GM21526 (cell line): ENCODE data around the gene HAO2.
"Not testable (repeated sequence)": the region's sequence is repeated elsewhere in the genome, so short reads cannot be mapped to it uniquely, and the experiment has no call there.

Experiments used
- ATAC-seq: cut with Tn5 transposase; IDR thresholded peaks from one replicate; pipeline ENCODE4 v1.9.1; 2021; ENCODE audit warnings: moderate library complexity; ENCODE audit not compliant: unreplicated experiment, low FRiP score

HAO2 gene

GRCh38 chr1:119368554-119368953, at the start of gene HAO2:
Gene HAO2 (plus strand): TSS chr1:119368785. CDS start chr1:119381086, 12,301 bp downstream.
- ATAC-seq, result no peak

GRCh38 chr1:119320100-119320499, 48.5 kb upstream of the HAO2 start:
- no peak for ATAC-seq

DNA sequence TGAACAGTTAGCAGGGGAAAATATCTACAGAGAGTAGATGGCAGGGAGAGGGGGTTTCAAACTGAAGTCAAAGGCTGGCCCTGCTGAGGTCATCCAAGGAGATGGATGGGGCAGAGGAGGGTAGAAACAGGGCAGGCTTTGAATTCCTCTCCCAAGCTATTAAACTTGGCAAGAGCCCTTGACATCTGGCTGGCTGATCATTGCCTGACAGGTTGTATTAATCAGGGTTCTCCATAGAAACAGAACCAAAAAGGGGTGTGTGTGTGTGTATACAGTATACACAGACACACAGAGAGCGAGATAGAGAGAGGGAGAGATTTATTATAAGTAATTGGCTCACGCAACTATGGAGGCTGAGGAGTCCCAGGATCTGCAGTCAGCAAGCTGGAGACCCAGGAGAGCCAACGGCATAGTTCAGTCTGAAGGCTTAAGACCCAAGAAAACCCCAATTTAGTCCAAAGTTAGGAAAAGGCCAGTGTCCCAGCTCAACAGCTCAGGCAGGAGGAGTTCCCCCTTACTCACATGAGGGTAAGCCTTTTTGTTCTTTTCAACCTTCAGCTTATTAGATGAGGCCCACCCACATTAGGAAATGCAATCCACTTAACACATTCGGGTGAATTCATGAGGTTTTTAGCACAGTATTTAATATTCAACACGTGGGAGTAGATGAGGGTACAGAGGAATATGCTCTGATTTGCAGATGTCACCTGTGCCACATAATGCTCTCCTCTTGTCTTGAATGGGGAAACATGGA, 46.7 kb upstream of the HAO2 start:
- no peak for ATAC-seq

DNA sequence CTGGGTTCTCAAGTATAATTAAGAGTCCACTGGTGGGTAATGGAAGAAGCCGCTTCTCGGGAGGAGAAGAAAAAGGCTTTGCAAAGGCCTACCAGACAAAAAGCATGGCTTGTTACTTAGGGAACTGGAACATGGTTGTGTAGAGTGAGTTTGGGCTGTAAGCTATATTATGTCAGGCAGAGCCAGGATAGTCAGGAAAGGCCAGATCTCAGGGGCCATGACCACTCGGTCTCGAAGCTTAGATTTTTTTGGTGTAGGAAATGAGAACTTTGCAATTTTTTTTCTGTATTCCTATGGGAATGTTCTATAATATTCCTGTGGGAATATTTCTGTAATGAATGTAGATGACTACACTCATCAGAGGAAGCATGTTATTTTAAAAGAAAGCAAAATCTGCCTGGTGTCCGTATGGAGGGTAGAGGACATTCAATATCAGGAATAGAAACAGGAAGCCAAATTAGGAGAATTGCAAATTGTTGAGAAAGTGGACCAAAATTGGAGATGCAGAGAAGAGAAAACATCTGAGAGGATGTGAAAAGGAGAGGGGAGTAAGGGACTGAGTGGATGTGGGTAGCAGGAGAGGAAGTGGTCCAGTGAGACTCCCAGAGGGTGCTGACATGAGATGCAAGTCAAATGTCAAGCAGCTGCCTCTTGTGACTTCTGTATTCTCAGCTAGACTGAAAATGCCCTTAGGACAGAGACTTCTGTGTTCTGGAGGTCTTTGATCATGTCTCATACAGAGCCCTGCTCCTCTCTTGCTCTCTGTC, 45.2 kb upstream of the HAO2 start:
- ATAC-seq, result peak; percentile 77

DNA sequence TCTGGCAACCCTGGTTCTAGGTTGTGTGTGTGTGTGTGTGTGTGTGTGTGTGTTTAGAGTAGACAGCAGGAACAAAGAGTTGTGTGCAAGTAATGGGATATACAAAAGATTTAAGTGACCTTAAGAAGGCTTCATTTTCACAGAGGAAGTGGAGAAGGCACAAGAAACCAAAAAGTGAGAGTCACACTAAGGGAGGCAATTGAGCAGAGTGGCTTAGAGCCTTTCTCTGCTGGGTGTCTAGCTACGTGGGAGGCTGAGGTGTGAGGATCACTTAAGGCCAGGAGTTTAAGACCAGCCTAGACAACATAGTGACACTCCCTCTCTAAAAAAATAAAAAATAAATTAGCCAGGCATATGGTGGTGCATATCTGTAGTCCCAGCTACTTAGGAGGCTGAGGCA, 44.4 kb upstream of the HAO2 start:
- ATAC-seq, result no peak

GRCh38 chr1:119326251-119326650, 42.3 kb upstream of the HAO2 start:
- no peak for ATAC-seq

DNA sequence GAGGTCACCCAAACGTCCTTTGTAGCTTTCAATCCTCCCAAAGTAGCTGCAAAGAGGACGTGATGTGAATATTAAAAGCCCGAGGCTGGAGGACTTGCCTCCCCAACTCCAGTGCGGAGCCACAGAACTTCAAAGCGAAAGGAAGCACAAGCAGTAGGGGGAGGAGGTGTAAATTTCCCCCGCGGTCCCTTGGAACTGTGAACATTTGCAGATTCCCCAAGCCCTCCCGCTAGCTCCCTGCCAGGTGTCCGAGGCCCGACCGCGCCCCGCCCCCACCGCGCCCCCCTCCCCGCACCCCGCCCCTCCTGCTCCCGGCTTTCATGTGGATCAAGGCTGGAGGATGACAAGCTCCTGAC, 41.5 kb upstream of the HAO2 start:
- ATAC-seq, result no peak

- ATAC-seq, result no peak
Observed at GRCh38 chr1:119327450-119328155, 41.0 kb upstream of the HAO2 start.

GRCh38 chr1:119329541-119330461, 38.8 kb upstream of the HAO2 start:
- no peak for ATAC-seq

- no peak for ATAC-seq
Observed at GRCh38 chr1:119330466-119331189, 38.0 kb upstream of the HAO2 start.

- no peak for ATAC-seq
Observed at GRCh38 chr1:119331190-119331515, 37.4 kb upstream of the HAO2 start.

DNA sequence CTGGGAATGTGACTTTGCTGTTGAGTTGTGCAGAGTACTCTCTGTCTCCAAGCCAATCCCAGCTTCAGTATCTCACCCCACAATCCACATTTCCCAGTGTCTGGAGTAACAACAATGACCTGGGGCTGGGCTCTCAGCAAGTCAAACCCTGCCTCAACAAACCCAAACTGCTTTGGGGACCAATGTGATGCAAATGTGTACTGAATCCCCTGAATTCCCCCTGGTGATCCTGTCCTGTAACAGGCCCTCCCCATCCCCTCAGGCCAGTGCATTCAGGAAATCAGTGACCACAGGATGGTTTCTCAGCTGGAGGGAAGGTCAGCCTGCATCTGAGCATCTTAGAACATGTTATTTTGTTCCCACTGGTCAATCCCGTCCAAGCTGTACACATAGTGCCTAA, 36.7 kb upstream of the HAO2 start:
- no peak for ATAC-seq

DNA sequence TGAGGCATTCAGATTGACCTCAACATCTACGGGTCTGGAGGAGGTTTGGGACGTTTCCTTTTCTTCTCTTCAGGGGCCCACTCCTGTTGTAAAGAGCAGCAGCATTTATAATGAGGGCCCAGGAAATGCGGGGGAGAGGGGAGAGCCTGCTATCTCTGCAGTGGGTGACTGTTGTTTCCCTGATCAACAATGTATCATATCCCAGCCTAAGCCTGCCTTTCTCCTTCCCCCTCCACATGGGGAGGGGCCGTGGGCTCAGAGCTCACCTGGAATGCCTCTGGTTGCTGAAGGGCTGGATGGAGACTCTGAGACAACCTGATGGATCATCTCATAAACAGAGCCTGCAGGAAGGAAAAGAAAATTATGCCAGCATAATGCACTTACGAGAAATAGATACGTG, 36.0 kb upstream of the HAO2 start:
- ATAC-seq, result no peak

GRCh38 chr1:119333163-119333896, 35.3 kb upstream of the HAO2 start:
- no peak for ATAC-seq

DNA sequence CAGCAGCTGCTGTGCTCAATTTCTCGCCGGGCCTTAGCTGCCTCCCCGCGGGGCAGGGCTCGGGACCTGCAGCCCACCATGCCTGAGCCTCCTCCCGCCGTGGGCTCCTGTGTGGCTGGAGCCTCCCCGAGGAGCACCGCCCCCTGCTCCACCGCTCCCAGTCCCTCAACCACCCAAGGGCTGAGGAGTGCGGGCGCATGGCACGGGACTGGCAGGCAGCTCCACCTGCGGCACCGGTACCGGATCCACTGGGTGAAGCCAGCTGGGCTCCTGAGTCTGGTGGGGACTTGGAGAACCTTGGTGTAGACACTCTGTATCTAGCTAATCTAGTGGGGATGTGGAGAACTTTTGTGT, 34.7 kb upstream of the HAO2 start:
- not testable (repeated sequence) for ATAC-seq

- ATAC-seq, result no peak
Observed at GRCh38 chr1:119336848-119337247, 31.7 kb upstream of the HAO2 start.

GRCh38 chr1:119338004-119338403, 30.6 kb upstream of the HAO2 start:
- no peak for ATAC-seq

- no peak for ATAC-seq
Observed at GRCh38 chr1:119338757-119339156, 29.8 kb upstream of the HAO2 start.

DNA sequence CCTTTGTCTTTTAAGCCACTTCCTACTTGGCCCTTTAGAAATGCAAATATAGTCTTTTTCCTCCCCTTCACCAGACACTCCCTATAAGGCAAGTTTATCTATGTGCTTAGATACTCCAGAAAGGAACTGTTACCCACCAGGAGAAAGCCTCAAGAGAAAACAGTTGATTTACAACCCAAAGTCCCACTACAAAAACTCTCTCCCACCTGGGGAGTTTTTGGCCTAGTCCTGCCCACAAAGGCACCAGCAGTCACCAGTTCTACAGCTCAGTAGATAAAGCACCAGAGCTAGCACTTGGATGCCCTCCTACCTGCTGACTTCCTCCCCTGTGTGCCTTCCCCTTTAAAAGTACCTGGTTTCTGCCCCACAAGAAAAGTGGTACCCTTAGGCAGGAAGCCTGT, 27.7 kb upstream of the HAO2 start:
- ATAC-seq, result no peak
